ENCODE data around the gene IFFO2.

DNA sequence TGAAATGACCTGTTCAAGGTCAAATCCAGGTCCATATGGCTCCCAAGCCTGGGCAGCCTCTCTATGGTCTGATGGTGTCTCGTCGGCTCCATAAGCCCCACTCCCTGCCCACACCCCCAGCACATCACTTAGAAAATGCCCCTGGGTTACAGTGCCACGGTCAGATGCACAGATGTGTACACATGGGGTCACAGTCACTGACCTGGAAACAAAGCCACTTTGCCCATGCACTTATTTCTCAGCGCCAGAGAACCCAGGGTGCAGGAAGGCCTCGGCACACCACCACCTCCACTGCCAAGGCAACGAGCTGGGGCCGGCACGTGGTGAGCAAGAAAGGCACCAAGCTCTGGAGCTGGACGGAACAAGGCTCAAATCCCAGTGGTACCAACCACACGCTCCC is 24.7 kb downstream of the IFFO2 start:
- TF ChIP-seq, protein P1, sequence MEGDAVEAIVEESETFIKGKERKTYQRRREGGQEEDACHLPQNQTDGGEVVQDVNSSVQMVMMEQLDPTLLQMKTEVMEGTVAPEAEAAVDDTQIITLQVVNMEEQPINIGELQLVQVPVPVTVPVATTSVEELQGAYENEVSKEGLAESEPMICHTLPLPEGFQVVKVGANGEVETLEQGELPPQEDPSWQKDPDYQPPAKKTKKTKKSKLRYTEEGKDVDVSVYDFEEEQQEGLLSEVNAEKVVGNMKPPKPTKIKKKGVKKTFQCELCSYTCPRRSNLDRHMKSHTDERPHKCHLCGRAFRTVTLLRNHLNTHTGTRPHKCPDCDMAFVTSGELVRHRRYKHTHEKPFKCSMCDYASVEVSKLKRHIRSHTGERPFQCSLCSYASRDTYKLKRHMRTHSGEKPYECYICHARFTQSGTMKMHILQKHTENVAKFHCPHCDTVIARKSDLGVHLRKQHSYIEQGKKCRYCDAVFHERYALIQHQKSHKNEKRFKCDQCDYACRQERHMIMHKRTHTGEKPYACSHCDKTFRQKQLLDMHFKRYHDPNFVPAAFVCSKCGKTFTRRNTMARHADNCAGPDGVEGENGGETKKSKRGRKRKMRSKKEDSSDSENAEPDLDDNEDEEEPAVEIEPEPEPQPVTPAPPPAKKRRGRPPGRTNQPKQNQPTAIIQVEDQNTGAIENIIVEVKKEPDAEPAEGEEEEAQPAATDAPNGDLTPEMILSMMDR (IDR thresholded peaks at IDR 0.05) = no peak
- TF ChIP-seq POLR2A (IDR thresholded peaks at IDR 0.05) = no peak
